Right cardiac atrium (tissue), 5 donors: ENCODE results near the gene S100Z. TPM values are rescaled to one million over a fixed set of nuclear protein-coding genes. Genes with fewer than 3 reads are reported as not detected.
"Not testable (repeated sequence)": the region's sequence is repeated elsewhere in the genome, so short reads cannot be mapped to it uniquely, and the experiment has no call there.

ENCODE experiments used
- ATAC-seq, 2 donors: fragments of 200-7000 bp; cut with Tn5 transposase; one replicate each; pipeline versions ENCODE4 v1.8.0 to v1.9.1; 2020; ENCODE audit warnings: moderate library complexity in 2 of 2, mild to moderate bottlenecking in 1 of 2
- DNase-seq, 3 donors: peaks; one replicate each; pipeline ENCODE4 v3.0.0-alpha.2; 2020
- H3K27ac ChIP-seq: one replicate; pipeline ENCODE4 v1.5.1; 2013; ENCODE audit warnings: mild to moderate bottlenecking, low read length, control low read depth, moderate library complexity
- H3K27me3 ChIP-seq: one replicate; pipeline ENCODE4 v1.6.1; 2013; ENCODE audit not compliant: control insufficient read depth, insufficient read depth
- H3K4me1 ChIP-seq: one replicate; pipeline ENCODE4 v1.6.1; 2013; ENCODE audit warnings: low read length; ENCODE audit not compliant: control insufficient read depth, insufficient read depth
- H3K4me3 ChIP-seq: one replicate; pipeline ENCODE4 v1.5.1; 2013; ENCODE audit warnings: low read length, control low read depth
- H3K9me3 ChIP-seq: one replicate; pipeline ENCODE4 v1.6.1; 2013; ENCODE audit warnings: low read length; ENCODE audit not compliant: control insufficient read depth
- WGBS: extraction: QIAGEN DNeasy Blood & Tissue Kit; methylation state at CpG from one replicate; pipeline ENCODE4 v1.1.7; 2013; 5-methylcytosine and 5-hydroxymethylcytosine counted together
- intact Hi-C, 4 donors: fragments of 100-400 bp; cut with DNase I; formaldehyde crosslinking; loops; one replicate each; pipeline versions ENCODE4 v1.11.0 to v1.14.0; 2022 to 2023
- polyA plus RNA-seq: library from polyadenylated mRNA; stranded (reverse); fragments of 200-250 nt; gene quantifications from one replicate; pipeline ENCODE4 v1.2.3, GENCODE V29; 2013
- total RNA-seq, 4 donors: library from RNA; stranded (reverse); fragmentation: NEBNext Ultra II Directional; extraction: Animal tissue kit (Norgen Biotek cat#: 25700); gene quantifications; one replicate each; pipeline ENCODE4 v1.2.1, GENCODE V29; 2021
- donor health status: healthy with polysubstance abuse.
- donor health status: DM: no; HTN: yes; CAD: no.
- donor health status: DM: no; HTN: no; CAD: no.
- donor health status: DM: no; HTN: yes; CAD: no; lungs with severe emphysema.
- donor health status: DM: yes; HTN: yes; CAD: no.

The S100Z gene
- total and polyA plus RNA-seq, 5 donors, result not detected

DNA sequence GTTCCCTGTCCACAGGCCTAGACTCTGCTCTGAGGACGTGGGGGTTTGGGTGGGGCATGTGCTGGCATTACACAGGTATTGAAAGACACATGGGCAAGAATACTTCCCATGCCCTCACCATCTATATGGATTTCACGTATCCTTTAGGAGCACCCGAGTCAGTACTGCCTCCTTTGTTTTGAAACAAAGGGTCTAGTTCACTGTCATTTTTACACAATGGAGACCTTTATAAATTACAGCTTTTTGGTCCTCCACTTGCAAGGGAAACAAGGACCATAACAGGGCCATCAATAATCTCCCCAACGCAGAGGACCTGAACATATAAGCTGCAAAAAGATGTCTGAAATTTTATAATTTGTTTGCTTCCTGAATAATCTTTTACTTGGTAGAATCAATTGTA lies 78.1 kb downstream of the S100Z start:
- peaks cover 2% of the 10 kb centered on the region for H3K9me3 ChIP-seq
- H3K4me1 ChIP-seq, result no peaks in the 10 kb centered on the region
- ATAC-seq (no peak), DNase-seq (no peak)
- no peaks in the 10 kb centered on the region for H3K27me3 ChIP-seq
- no peak overlapping the region for H3K27ac ChIP-seq
- no peak overlapping the region for H3K4me3 ChIP-seq
- intact Hi-C loops, result no loop called here
- WGBS, result 88% methylated on average over 4 of the region's 4 CpGs

DNA sequence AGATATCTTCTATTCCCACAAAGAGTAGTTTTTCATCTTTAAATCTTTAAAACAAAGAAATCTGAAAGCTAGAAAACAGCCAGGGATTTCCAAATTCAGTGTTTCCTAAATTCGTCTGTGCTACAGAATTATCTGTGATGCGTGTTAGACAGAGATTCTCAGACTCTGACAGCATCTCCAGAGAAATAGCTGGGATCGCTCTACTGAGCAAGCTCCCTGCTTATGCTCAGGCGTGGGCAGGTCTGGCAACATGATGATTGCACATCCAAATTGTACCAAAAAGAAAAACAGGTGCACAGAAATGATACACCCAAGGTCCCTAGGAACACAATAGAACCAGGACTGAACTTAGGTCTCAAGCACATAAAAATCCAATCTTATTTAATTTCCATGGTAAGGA lies 80.3 kb downstream of the S100Z start:
- Histone ChIP-seq H3K27me3 (no peaks in the 10 kb centered on the region), H3K4me3 (no peak overlapping the region), H3K9me3 (peaks cover 2% of the 10 kb centered on the region), H3K27ac (no peak overlapping the region), H3K4me1 (no peaks in the 10 kb centered on the region)
- intact Hi-C loops, result no loop called here
- 64% methylated on average over 4 of the region's 4 CpGs for WGBS
- ATAC-seq (no peak), DNase-seq (no peak)

DNA sequence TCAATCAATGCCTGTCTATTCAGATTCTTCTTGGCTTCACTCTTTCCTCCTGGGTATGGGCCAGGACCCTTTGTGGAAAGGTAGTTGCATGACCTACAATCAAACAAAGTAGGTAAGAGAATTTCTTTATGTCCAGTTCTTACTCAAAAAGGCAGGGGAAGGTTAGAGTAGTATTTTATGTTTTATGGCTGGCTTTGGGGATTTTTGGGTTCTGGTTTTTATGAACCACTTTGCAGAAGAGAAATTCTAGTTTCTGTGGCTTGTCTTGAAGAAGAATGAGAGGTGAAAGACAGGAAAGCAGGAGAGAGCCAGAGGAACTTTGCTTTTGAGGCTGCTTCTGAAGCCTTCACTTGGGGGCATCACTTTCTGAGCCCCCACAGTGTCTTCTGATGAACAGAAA lies 88.4 kb downstream of the S100Z start:
- Histone ChIP-seq H3K4me3 (no peak overlapping the region), H3K4me1 (no peaks in the 10 kb centered on the region), H3K9me3 (no peaks in the 10 kb centered on the region), H3K27ac (no peak overlapping the region), H3K27me3 (no peaks in the 10 kb centered on the region)
- intact Hi-C loops, result no loop called here
- ATAC-seq, result no peak
- DNase-seq, result no peak

DNA sequence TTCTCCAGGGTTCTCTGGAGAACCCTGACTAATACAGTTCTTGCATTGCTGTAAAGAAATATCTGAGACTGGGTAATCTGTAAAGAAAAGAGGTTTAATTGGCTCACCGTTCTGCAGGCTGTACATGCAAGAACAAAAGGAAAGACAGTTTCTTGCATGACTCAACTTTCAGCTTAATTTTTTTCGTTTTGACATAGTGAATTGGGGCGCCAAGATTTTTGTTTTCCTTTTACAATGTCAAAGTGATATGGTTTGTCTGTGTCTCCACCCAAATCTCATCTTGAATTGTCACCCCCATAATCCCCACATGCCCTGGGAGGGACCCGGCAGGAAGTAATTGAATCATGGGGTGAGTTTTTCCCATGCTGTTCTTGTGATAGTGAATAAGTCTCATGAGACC lies 91.2 kb downstream of the S100Z start:
- Histone ChIP-seq H3K4me1 (peaks cover 2% of the 10 kb centered on the region), H3K4me3 (no peak overlapping the region), H3K27ac (no peak overlapping the region), H3K27me3 (no peaks in the 10 kb centered on the region), H3K9me3 (no peaks in the 10 kb centered on the region)
- ATAC-seq (no peak), DNase-seq (no peak)
- 77% methylated on average over 4 of the region's 4 CpGs for WGBS
- intact Hi-C loops, result no loop called here

DNA sequence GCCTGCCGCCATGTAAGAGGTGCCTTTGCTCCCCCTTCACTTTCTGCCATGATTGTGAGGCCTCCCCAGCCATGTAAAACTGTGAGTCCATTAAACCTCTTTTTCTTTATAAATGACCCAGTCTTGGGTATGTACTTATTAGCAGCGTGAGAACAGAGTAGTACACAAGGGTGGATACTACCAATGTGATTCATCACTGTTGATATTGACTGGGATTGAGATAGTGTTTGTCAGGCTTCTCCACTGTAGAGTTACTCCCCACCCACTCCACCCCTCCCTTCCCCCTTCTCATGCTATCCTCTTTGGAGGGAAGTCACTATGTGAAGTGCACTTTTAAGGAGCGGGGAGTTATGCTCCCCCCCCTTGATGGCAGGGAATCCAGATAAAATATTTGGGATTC lies 91.6 kb downstream of the S100Z start:
- WGBS, result 88% methylated on average over 3 of the region's 3 CpGs
- ATAC-seq (no peak), DNase-seq (no peak)
- H3K27ac ChIP-seq, result no peak overlapping the region
- H3K4me1 ChIP-seq, result peaks cover 2% of the 10 kb centered on the region
- intact Hi-C loops, result no loop called here
- H3K27me3 ChIP-seq, result no peaks in the 10 kb centered on the region
- no peaks in the 10 kb centered on the region for H3K9me3 ChIP-seq
- H3K4me3 ChIP-seq, result no peak overlapping the region

DNA sequence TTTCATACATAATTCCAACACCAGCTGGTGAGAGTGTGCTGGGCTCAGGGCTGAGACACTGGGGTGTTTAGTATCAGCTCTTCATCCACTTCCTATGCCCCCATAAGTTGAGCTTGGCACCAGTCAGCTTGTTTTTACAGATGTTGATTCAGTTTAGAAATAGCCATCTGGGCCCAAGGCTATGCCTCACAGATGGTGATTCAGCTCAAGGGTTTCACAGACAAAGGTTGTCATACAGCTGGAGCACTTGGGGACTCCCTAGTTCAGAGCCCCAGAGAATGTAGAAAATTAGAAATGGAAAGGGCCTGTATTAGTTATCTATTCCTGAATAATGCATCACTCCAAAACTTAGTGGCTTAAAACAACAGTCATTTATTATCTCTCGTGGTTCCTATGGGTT lies 92.8 kb downstream of the S100Z start:
- Histone ChIP-seq H3K27me3 (no peaks in the 10 kb centered on the region), H3K9me3 (no peaks in the 10 kb centered on the region), H3K27ac (no peak overlapping the region), H3K4me1 (peaks cover 2% of the 10 kb centered on the region), H3K4me3 (no peak overlapping the region)
- DNase-seq (no peak), ATAC-seq (no peak)
- intact Hi-C loops, result no loop called here
- 86% methylated on average over 1 of the region's 1 CpG for WGBS

DNA sequence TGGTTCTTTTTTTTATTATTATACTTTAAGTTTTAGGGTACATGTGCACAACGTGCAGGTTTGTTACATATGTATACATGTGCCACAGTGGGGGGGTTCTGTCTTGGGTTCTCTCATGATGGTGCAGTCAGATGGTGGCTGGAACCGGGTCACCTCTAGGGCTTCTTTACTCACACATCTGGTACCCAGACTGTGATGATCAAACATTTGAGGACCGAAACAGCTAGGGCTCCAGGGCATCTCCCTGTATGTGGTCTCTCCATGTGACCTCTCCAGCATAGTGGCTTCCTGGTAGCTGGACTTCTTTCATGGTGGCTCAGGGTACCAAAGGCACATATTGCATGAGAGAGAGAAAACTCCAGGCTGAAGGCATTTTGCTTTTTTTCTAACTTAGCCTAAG lies 93.2 kb downstream of the S100Z start:
- intact Hi-C loops, result no loop called here
- Histone ChIP-seq H3K4me1 (peaks cover 2% of the 10 kb centered on the region), H3K27ac (no peak overlapping the region), H3K27me3 (no peaks in the 10 kb centered on the region), H3K9me3 (no peaks in the 10 kb centered on the region), H3K4me3 (no peak overlapping the region)
- DNase-seq (no peak), ATAC-seq (no peak)
- WGBS, result 92% methylated on average over 3 of the region's 3 CpGs

- Histone ChIP-seq H3K27me3 (no peaks in the 10 kb centered on the region), H3K9me3 (no peaks in the 10 kb centered on the region), H3K4me1 (peaks cover 2% of the 10 kb centered on the region), H3K27ac (no peak overlapping the region), H3K4me3 (no peak overlapping the region)
- no peak for DNase-seq
- no peak for ATAC-seq
- intact Hi-C loops, result no loop called here
- WGBS, result 45% methylated on average over 5 of the region's 5 CpGs
Observed at GRCh38 chr5:76944638-76945037, 94.8 kb downstream of the S100Z start.

- DNase-seq, result peak in 1 of 3 donors; percentile 16
- H3K4me3 ChIP-seq, intact Hi-C loops, H3K4me1 ChIP-seq, H3K27ac ChIP-seq, H3K9me3 ChIP-seq, ATAC-seq, H3K27me3 ChIP-seq: not testable (repeated sequence)
- 31% methylated on average over 9 of the region's 9 CpGs for WGBS
Observed at GRCh38 chr5:76945238-76945637, 95.4 kb downstream of the S100Z start.

GRCh38 chr5:76946090-76946489 lies 96.3 kb downstream of the S100Z start:
- Histone ChIP-seq H3K27me3 (no peaks in the 10 kb centered on the region), H3K4me1 (peaks cover 2% of the 10 kb centered on the region), H3K9me3 (no peaks in the 10 kb centered on the region), H3K4me3 (no peak overlapping the region), H3K27ac (no peak overlapping the region)
- intact Hi-C loops, result no loop called here
- DNase-seq, result no peak
- no peak for ATAC-seq
- 70% methylated on average over 2 of the region's 2 CpGs for WGBS

DNA sequence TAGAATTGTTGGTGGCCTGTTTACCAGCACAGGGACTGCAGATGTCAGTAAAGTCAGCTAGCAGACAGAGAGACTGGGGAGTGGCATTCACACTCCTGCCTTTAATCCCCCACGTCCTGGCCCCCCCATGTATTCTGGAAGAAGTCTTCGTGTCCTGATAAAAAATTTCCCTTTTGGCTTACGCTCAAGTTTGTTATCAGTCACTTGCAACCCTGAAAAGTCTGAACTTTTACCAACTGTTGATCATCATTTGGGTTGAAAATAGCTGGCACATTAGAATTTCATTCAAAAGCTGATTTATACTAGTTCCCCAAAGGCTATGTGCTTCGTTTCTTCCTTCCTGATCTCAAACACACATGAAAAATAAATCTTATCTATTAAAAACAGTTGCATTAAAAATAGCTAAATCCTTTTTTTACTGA lies 97.3 kb downstream of the S100Z start:
- no peak overlapping the region for H3K27ac ChIP-seq
- no peaks in the 10 kb centered on the region for H3K9me3 ChIP-seq
- WGBS, result 19% methylated on average over 4 of the region's 4 CpGs
- H3K27me3 ChIP-seq, result no peaks in the 10 kb centered on the region
- H3K4me1 ChIP-seq, result peaks cover 2% of the 10 kb centered on the region
- intact Hi-C loops, result no loop called here
- ATAC-seq (peak; percentile 48 to 81), DNase-seq (peak in 2 of 3 donors; percentile 15 to 24)
- H3K4me3 ChIP-seq, result no peak overlapping the region

GRCh38 chr5:76952795-76953536 lies 103.2 kb downstream of the S100Z start, which contains the start of gene CRHBP:
CRHBP (plus strand) TSS chr5:76953045; CDS start chr5:76953135, 90 bp downstream.
- no peaks in the 10 kb centered on the region for H3K27me3 ChIP-seq
- peak; percentile 22 to 55 for ATAC-seq
- no peaks in the 10 kb centered on the region for H3K4me1 ChIP-seq
- peak within 1 kb of the TSS; percentile 38 for H3K4me3 ChIP-seq
- DNase-seq, result peak in 1 of 3 donors; percentile 12
- intact Hi-C loops, result no loop called here
- no peaks in the 10 kb centered on the region for H3K9me3 ChIP-seq
- peak within 1 kb of the TSS; percentile 5 for H3K27ac ChIP-seq
- WGBS, result 22% methylated on average over 23 of the region's 23 CpGs
